HCT116 (cell line): ENCODE results near the gene SLMAP. TPM values are rescaled to one million over a fixed set of nuclear protein-coding genes. Genes with fewer than 3 reads are reported as not detected.

ENCODE experiments used
- ATAC-seq: fragments of 200-7000 bp; cut with Tn5 transposase; 2 replicates; pipeline ENCODE4 v1.9.1; 2020; ENCODE audit warnings: mild to moderate bottlenecking, moderate library complexity
- BruUV-seq: library from RNA; stranded (reverse); fragments of 400-500 nt; replicated peaks from 2 replicates; lab custom pipeline; 2021; lab: Mats Ljungman, UMichigan
- CTCF ChIA-PET: fragments of 300-600 bp; sonication (Branson Sonifier 250); formaldehyde crosslinking; loops from one replicate; lab custom pipeline; 2021; ENCODE audit warnings: antibody characterized with exemption; lab: Charles Lee
- POLR2A ChIA-PET: fragments of 300-600, 350-600 bp; sonication (Branson Sonifier 250); formaldehyde crosslinking; loops from one replicate; lab custom pipeline; 2021; ENCODE audit warnings: antibody characterized with exemption; lab: Charles Lee
- RAD21 ChIA-PET, 2 experiments: fragments of 300-600 bp; sonication (Branson Sonifier 250); formaldehyde crosslinking; loops; one replicate each; lab custom pipeline; 2023; ENCODE audit warnings: low total read pairs in 2 of 2; ENCODE audit not compliant: uncharacterized antibody in 2 of 2, unreplicated experiment in 2 of 2, low non-redundant PET in 1 of 2; lab: Charles Lee
- DNase-seq: peaks from one replicate; pipeline ENCODE4 v3.0.0-alpha.2; 2010; ENCODE audit warnings: low read depth, low spot score
- H2AFZ ChIP-seq: fragments of 200-600 bp; shearing (Covaris generic), sonication (generic); 2 replicates; pipeline ENCODE4 v1.6.1; 2017; ENCODE audit warnings: low read depth, mixed run types, mixed read lengths, antibody characterized with exemption, low read length; ENCODE audit not compliant: poor library complexity, severe bottlenecking
- H3K27ac ChIP-seq: 2 replicates; pipeline ENCODE4 v1.5.1; 2012; ENCODE audit warnings: low read depth, low read length
- H3K27me3 ChIP-seq: fragments of 200-600 bp; sonication (generic); 2 replicates; pipeline ENCODE4 v1.6.1; 2016; ENCODE audit warnings: mixed run types, low read length, mixed read lengths; ENCODE audit not compliant: insufficient read depth
- H3K36me3 ChIP-seq, 2 experiments: fragments of 200-500 bp in 1 of 2; fragments of 200-600 bp in 1 of 2; sonication (Bioruptor generic) in 1 of 2; sonication (generic) in 1 of 2; 2 replicates each; pipeline versions ENCODE4 v1.5.1 to v1.6.1; 2014 to 2016; ENCODE audit warnings: low read length in 2 of 2, inconsistent platforms in 1 of 2, mixed read lengths in 1 of 2, mixed run types in 1 of 2; ENCODE audit not compliant: insufficient read depth in 2 of 2, control insufficient read depth in 1 of 2
- H3K4me1 ChIP-seq, 2 experiments: fragments of 200-600 bp in 1 of 2; sonication (generic) in 1 of 2; 2 replicates each; pipeline versions ENCODE4 v1.5.1 to v1.6.1; 2012 to 2017; ENCODE audit warnings: low read length in 2 of 2, inconsistent platforms in 1 of 2, mild to moderate bottlenecking in 1 of 2, mixed read lengths in 1 of 2, mixed run types in 1 of 2, moderate library complexity in 1 of 2; ENCODE audit not compliant: insufficient read depth in 2 of 2, control insufficient read depth in 1 of 2
- H3K4me2 ChIP-seq: fragments of 200-600 bp; sonication (generic); 2 replicates; pipeline ENCODE4 v1.6.1; 2017; ENCODE audit warnings: mixed run types, low read length, mixed read lengths
- H3K4me3 ChIP-seq, 2 experiments: fragments of 200-600 bp in 1 of 2; sonication (generic) in 1 of 2; replicated peaks in 1 of 2; 2 replicates each; pipeline ENCODE4 v1.5.1; 2011 to 2016; ENCODE audit warnings: low read length in 2 of 2, control low read depth in 1 of 2, low read depth in 1 of 2, mild to moderate bottlenecking in 1 of 2, mixed read lengths in 1 of 2, mixed run types in 1 of 2
- H3K79me2 ChIP-seq: fragments of 200-600 bp; sonication (generic); 2 replicates; pipeline ENCODE4 v1.6.1; 2017; ENCODE audit warnings: mild to moderate bottlenecking, mixed run types, low read length, moderate library complexity, mixed read lengths; ENCODE audit not compliant: insufficient read depth
- H3K9ac ChIP-seq: fragments of 200-600 bp; sonication (generic); 2 replicates; pipeline ENCODE4 v1.6.1; 2016; ENCODE audit warnings: low read length, mixed read lengths
- H3K9me2 ChIP-seq: fragments of 200-600 bp; sonication (generic), shearing (Covaris generic); 2 replicates; pipeline ENCODE4 v1.6.1; 2017; ENCODE audit warnings: mixed run types, mild to moderate bottlenecking, moderate library complexity; ENCODE audit not compliant: insufficient read depth
- H3K9me3 ChIP-seq, 2 experiments: fragments of 200-500 bp in 1 of 2; fragments of 200-600 bp in 1 of 2; sonication (Bioruptor generic) in 1 of 2; sonication (generic) in 1 of 2; 2 replicates each; pipeline ENCODE4 v1.6.1; 2014 to 2017; ENCODE audit warnings: low read length in 2 of 2, mixed read lengths in 2 of 2, inconsistent platforms in 1 of 2, low read depth in 1 of 2, mild to moderate bottlenecking in 1 of 2, mixed run types in 1 of 2, moderate library complexity in 1 of 2; ENCODE audit not compliant: control insufficient read depth in 1 of 2, insufficient read depth in 1 of 2
- H4K20me1 ChIP-seq: fragments of 200-600 bp; sonication (generic), shearing (Covaris generic); 2 replicates; pipeline ENCODE4 v1.6.1; 2017; ENCODE audit warnings: mixed run types, mild to moderate bottlenecking, moderate library complexity; ENCODE audit not compliant: insufficient read depth
- CEBPB ChIP-seq: IDR thresholded peaks from 2 replicates; pipeline ENCODE4 v1.6.1; 2012; ENCODE audit warnings: low read depth
- ELF1 ChIP-seq: IDR thresholded peaks from 2 replicates; pipeline ENCODE4 v1.6.1; 2012; ENCODE audit warnings: low read depth, borderline replicate concordance
- EZH2phosphoT487 ChIP-seq: fragments of 200-600 bp; IDR thresholded peaks from 2 replicates; pipeline ENCODE4 v1.6.1; 2018; ENCODE audit warnings: antibody characterized with exemption, borderline replicate concordance
- FOSL1 ChIP-seq: IDR thresholded peaks from 2 replicates; pipeline ENCODE4 v1.6.1; 2012; ENCODE audit warnings: low read depth
- JUND ChIP-seq: IDR thresholded peaks from 2 replicates; pipeline ENCODE4 v1.6.1; 2012
- POLR2A ChIP-seq: IDR thresholded peaks from 2 replicates; pipeline ENCODE4 v1.7.0; 2011; ENCODE audit warnings: borderline replicate concordance; ENCODE audit not compliant: insufficient read depth, insufficient read length; ENCODE audit errors: extremely low read depth
- POLR2AphosphoS5 ChIP-seq: IDR thresholded peaks from 2 replicates; pipeline ENCODE4 v1.6.1; 2011; ENCODE audit warnings: mild to moderate bottlenecking, low read depth, low read length, moderate library complexity
- SIN3A ChIP-seq: IDR thresholded peaks from 2 replicates; pipeline ENCODE4 v1.6.1; 2012; ENCODE audit warnings: low read depth
- SP1 ChIP-seq: IDR thresholded peaks from 2 replicates; pipeline ENCODE4 v1.6.1; 2012; ENCODE audit warnings: low read depth
- SRF ChIP-seq: IDR thresholded peaks from 2 replicates; pipeline ENCODE4 v1.6.1; 2012; ENCODE audit warnings: low read depth
- YY1 ChIP-seq: IDR thresholded peaks from 2 replicates; pipeline ENCODE4 v1.6.1; 2011; ENCODE audit warnings: low read length, low read depth, moderate library complexity, mild to moderate bottlenecking; ENCODE audit not compliant: insufficient replicate concordance; ENCODE audit errors: extremely low read depth
- ZFX ChIP-seq: fragments of 450-650 bp; IDR thresholded peaks from 2 replicates; pipeline ENCODE4 v1.6.1; 2017
- ZNF274 ChIP-seq: fragments of 200-500 bp; sonication (Bioruptor generic); IDR thresholded peaks from 2 replicates; pipeline ENCODE4 v1.6.1; 2014; ENCODE audit warnings: mild to moderate bottlenecking, low read depth, low read length, inconsistent platforms
- intact Hi-C: fragments of 100-400 bp; cut with micrococcal nuclease; formaldehyde crosslinking; loops from 2 replicates; pipeline ENCODE4 v1.10.0; 2022
- total RNA-seq: library from RNA; stranded (reverse); gene quantifications from one replicate; pipeline ENCODE4 v1.2.1, GENCODE V29; 2021; ENCODE audit not compliant: unreplicated experiment
- TF ChIP-seq, protein P1 (sequence below): IDR thresholded peaks from 2 replicates; pipeline ENCODE4 v1.6.1; 2012
- TF ChIP-seq, protein P2 (sequence below): IDR thresholded peaks from 2 replicates; pipeline ENCODE4 v1.6.1; 2012
- TF ChIP-seq, protein P3 (sequence below), 3 experiments: fragments of 200-600 bp in 1 of 3; sonication (generic) in 1 of 3; IDR thresholded peaks in 2 of 3; conservative IDR thresholded peaks in 1 of 3; 2 replicates each; pipeline ENCODE4 v1.5.1; 2012 to 2017; ENCODE audit warnings: low read depth in 2 of 3, low read length in 2 of 3, antibody characterized with exemption in 1 of 3, borderline replicate concordance in 1 of 3, control low read depth in 1 of 3, mild to moderate bottlenecking in 1 of 3, mixed read lengths in 1 of 3, mixed run types in 1 of 3, moderate library complexity in 1 of 3; ENCODE audit not compliant: insufficient read depth in 1 of 3
- TF ChIP-seq, protein P4 (sequence below): IDR thresholded peaks from 2 replicates; pipeline ENCODE4 v1.6.1; 2012; ENCODE audit warnings: low read depth

Gene SLMAP
- total RNA-seq, 1 experiment from 2014 or later = 81.0 TPM

- H3K36me3 ChIP-seq = 0 out of 4 replicates have a peak, but pooled peaks cover 0 to 5% of the 10 kb centered on the region in 2 experiments
- DNase-seq (no peak), ATAC-seq (no peak)
- H3K4me3 ChIP-seq = no peak overlapping the region
- H3K27me3 ChIP-seq = no peaks in the 10 kb centered on the region
- ChIA-PET CTCF (no interaction called here), RAD21 (no interaction called here), POLR2A (no interaction called here)
- peaks cover 16% of the 10 kb centered on the region; the same call in 1 of the 2 replicates for H4K20me1 ChIP-seq
- peaks cover 97% of the 10 kb centered on the region for H3K79me2 ChIP-seq
- no peak overlapping the region for H3K9ac ChIP-seq
- no peak overlapping the region for H3K27ac ChIP-seq
- TF ChIP-seq EZH2phosphoT487 (no peak), SP1 (no peak), POLR2A (no peak), POLR2AphosphoS5 (no peak), ELF1 (no peak), FOSL1 (no peak), ZFX (no peak), CEBPB (no peak), ZNF274 (no peak), JUND (no peak), YY1 (no peak), SIN3A (no peak), SRF (no peak)
- TF ChIP-seq, protein P1, sequence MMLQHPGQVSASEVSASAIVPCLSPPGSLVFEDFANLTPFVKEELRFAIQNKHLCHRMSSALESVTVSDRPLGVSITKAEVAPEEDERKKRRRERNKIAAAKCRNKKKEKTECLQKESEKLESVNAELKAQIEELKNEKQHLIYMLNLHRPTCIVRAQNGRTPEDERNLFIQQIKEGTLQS = no peak
- TF ChIP-seq, protein P2, sequence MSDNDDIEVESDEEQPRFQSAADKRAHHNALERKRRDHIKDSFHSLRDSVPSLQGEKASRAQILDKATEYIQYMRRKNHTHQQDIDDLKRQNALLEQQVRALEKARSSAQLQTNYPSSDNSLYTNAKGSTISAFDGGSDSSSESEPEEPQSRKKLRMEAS = no peak
- TF ChIP-seq, protein P3, sequence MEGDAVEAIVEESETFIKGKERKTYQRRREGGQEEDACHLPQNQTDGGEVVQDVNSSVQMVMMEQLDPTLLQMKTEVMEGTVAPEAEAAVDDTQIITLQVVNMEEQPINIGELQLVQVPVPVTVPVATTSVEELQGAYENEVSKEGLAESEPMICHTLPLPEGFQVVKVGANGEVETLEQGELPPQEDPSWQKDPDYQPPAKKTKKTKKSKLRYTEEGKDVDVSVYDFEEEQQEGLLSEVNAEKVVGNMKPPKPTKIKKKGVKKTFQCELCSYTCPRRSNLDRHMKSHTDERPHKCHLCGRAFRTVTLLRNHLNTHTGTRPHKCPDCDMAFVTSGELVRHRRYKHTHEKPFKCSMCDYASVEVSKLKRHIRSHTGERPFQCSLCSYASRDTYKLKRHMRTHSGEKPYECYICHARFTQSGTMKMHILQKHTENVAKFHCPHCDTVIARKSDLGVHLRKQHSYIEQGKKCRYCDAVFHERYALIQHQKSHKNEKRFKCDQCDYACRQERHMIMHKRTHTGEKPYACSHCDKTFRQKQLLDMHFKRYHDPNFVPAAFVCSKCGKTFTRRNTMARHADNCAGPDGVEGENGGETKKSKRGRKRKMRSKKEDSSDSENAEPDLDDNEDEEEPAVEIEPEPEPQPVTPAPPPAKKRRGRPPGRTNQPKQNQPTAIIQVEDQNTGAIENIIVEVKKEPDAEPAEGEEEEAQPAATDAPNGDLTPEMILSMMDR (IDR thresholded peaks at IDR 0.05 in 2 of 3, conservative IDR thresholded peaks at IDR 0.05 in 1 of 3; ENCODE audit: borderline replicate concordance in 1 of 3, insufficient read depth in 1 of 3, low read depth in 2 of 3, low read length in 2 of 3) = no peak
- TF ChIP-seq, protein P4, sequence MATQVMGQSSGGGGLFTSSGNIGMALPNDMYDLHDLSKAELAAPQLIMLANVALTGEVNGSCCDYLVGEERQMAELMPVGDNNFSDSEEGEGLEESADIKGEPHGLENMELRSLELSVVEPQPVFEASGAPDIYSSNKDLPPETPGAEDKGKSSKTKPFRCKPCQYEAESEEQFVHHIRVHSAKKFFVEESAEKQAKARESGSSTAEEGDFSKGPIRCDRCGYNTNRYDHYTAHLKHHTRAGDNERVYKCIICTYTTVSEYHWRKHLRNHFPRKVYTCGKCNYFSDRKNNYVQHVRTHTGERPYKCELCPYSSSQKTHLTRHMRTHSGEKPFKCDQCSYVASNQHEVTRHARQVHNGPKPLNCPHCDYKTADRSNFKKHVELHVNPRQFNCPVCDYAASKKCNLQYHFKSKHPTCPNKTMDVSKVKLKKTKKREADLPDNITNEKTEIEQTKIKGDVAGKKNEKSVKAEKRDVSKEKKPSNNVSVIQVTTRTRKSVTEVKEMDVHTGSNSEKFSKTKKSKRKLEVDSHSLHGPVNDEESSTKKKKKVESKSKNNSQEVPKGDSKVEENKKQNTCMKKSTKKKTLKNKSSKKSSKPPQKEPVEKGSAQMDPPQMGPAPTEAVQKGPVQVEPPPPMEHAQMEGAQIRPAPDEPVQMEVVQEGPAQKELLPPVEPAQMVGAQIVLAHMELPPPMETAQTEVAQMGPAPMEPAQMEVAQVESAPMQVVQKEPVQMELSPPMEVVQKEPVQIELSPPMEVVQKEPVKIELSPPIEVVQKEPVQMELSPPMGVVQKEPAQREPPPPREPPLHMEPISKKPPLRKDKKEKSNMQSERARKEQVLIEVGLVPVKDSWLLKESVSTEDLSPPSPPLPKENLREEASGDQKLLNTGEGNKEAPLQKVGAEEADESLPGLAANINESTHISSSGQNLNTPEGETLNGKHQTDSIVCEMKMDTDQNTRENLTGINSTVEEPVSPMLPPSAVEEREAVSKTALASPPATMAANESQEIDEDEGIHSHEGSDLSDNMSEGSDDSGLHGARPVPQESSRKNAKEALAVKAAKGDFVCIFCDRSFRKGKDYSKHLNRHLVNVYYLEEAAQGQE = no peak
- no TSS peak for BruUV-seq
- intact Hi-C loops = no loop called here
- no peak overlapping the region for H2AFZ ChIP-seq
- H3K9me2 ChIP-seq = no peaks in the 10 kb centered on the region
- H3K9me3 ChIP-seq = no peaks in the 10 kb centered on the region
- no peak overlapping the region for H3K4me2 ChIP-seq
- H3K4me1 ChIP-seq = no peaks in the 10 kb centered on the region
Observed at GRCh38 chr3:57772251-57772650, 16.1 kb downstream of the SLMAP start.
